Right ventricle myocardium superior (tissue), 1 donor: Measurements from ENCODE around the gene LHX1. TPM values are rescaled to one million over a fixed set of nuclear protein-coding genes. Genes with fewer than 3 reads are reported as not detected.
A peak's percentile ranks its signal among the peaks of the same experiment; 100 is the strongest.

Experiments used
- ATAC-seq: fragments of 200-7000 bp; cut with Tn5 transposase; one replicate; pipeline ENCODE4 v1.9.1; 2020; ENCODE audit warnings: mild to moderate bottlenecking; ENCODE audit not compliant: poor library complexity
- DNase-seq: peaks from one replicate; pipeline ENCODE4 v3.0.0-alpha.2; 2020
- intact Hi-C: fragments of 100-400 bp; cut with DNase I; formaldehyde crosslinking; loops from one replicate; pipeline ENCODE4 v1.11.2; 2022
- total RNA-seq: library from RNA; stranded (reverse); fragmentation: NEBNext Ultra II Directional; extraction: Animal tissue kit (Norgen Biotek cat#: 25700); gene quantifications from one replicate; pipeline ENCODE4 v1.2.1, GENCODE V29; 2021
- donor health status: DM: no; HTN: yes; CAD: no; lungs with severe emphysema.

LHX1 gene
- total RNA-seq, 1 donor from 2014 or later: not detected

GRCh38 chr17:36945959-36946725 is 8.9 kb downstream of the LHX1 start:
- intact Hi-C loops: no loop called here
- ATAC-seq: no peak
- no peak for DNase-seq

- intact Hi-C loops: no loop called here
- DNase-seq: no peak
- ATAC-seq: no peak
These were observed 9.4 kb downstream of the LHX1 start for GRCh38 chr17:36946726-36947091.

- intact Hi-C loops: no loop called here
- peak; percentile 78 for ATAC-seq
- no peak for DNase-seq
These were observed 10.8 kb downstream of the LHX1 start for GRCh38 chr17:36947922-36948716.

- DNase-seq (peak; percentile 98), ATAC-seq (peak; percentile 100)
- intact Hi-C loops: no loop called here
These were observed 11.6 kb downstream of the LHX1 start, which contains the start of gene AATF for GRCh38 chr17:36948717-36949460. TSS of gene AATF (plus strand) at chr17:36948954. CDS start at chr17:36949126, 172 bp downstream.

- intact Hi-C loops: no loop called here
- DNase-seq (no peak), ATAC-seq (peak; percentile 38)
These were observed 12.2 kb downstream of the LHX1 start for GRCh38 chr17:36949461-36949927.

- intact Hi-C loops: no loop called here
- ATAC-seq (no peak), DNase-seq (no peak)
These were observed 12.8 kb downstream of the LHX1 start for GRCh38 chr17:36950027-36950426.

- ATAC-seq (no peak), DNase-seq (no peak)
- intact Hi-C loops: no loop called here
These were observed 14.0 kb downstream of the LHX1 start for GRCh38 chr17:36951084-36951789.

GRCh38 chr17:36971508-36971907 is 34.2 kb downstream of the LHX1 start:
- no peak for ATAC-seq
- intact Hi-C loops: no loop called here
- no peak for DNase-seq

- intact Hi-C loops: no loop called here
- DNase-seq: no peak
- no peak for ATAC-seq
These were observed 35.0 kb downstream of the LHX1 start for GRCh38 chr17:36972186-36972700.

GRCh38 chr17:36972905-36973304 is 35.6 kb downstream of the LHX1 start:
- intact Hi-C loops: no loop called here
- DNase-seq: no peak
- ATAC-seq: no peak

- DNase-seq (no peak), ATAC-seq (no peak)
- intact Hi-C loops: no loop called here
These were observed 38.7 kb downstream of the LHX1 start for GRCh38 chr17:36975922-36976515.

- ATAC-seq: no peak
- no peak for DNase-seq
- intact Hi-C loops: no loop called here
These were observed 39.8 kb downstream of the LHX1 start for GRCh38 chr17:36977066-36977465.

- ATAC-seq (no peak), DNase-seq (no peak)
- intact Hi-C loops: no loop called here
These were observed 40.3 kb downstream of the LHX1 start for GRCh38 chr17:36977568-36977967.

GRCh38 chr17:36978810-36979564 is 41.7 kb downstream of the LHX1 start:
- intact Hi-C loops: no loop called here
- DNase-seq (no peak), ATAC-seq (no peak)

GRCh38 chr17:36979565-36979941 is 42.3 kb downstream of the LHX1 start:
- DNase-seq (no peak), ATAC-seq (no peak)
- intact Hi-C loops: no loop called here

GRCh38 chr17:36980280-36980761 is 43.0 kb downstream of the LHX1 start:
- ATAC-seq (no peak), DNase-seq (no peak)
- intact Hi-C loops: no loop called here

GRCh38 chr17:36983618-36984017 is 46.3 kb downstream of the LHX1 start:
- intact Hi-C loops: no loop called here
- no peak for ATAC-seq
- no peak for DNase-seq
